Stimulated activated CD4-positive, alpha-beta T cell treated with anti-CD3 and anti-CD28 coated beads, Interleukin-2, amount 100 ng/mL, for 4 hours (primary cell): Measurements from ENCODE around the gene KLHDC3.
A peak's percentile ranks its signal among the peaks of the same experiment; 100 is the strongest.
"Not testable (repeated sequence)": the region's sequence is repeated elsewhere in the genome, so short reads cannot be mapped to it uniquely, and the experiment has no call there.

Experiments
- DNase-seq: peaks from one replicate; pipeline ENCODE4 v3.0.0-alpha.2; 2020; ENCODE audit warnings: low read depth

The KLHDC3 gene

GRCh38 chr6:43029120-43029519 lies 15.1 kb downstream of the KLHDC3 start:
- no peak for DNase-seq

- DNase-seq = no peak
These were observed 18.3 kb downstream of the KLHDC3 start for GRCh38 chr6:43032326-43032725.

GRCh38 chr6:43033496-43034189 lies 19.6 kb downstream of the KLHDC3 start:
- no peak for DNase-seq

GRCh38 chr6:43034190-43034525 lies 20.1 kb downstream of the KLHDC3 start:
- DNase-seq = no peak

GRCh38 chr6:43035495-43036194 lies 21.6 kb downstream of the KLHDC3 start:
- DNase-seq = no peak

- no peak for DNase-seq
These were observed 22.7 kb downstream of the KLHDC3 start for GRCh38 chr6:43036712-43037111.

- DNase-seq = no peak
These were observed 23.1 kb downstream of the KLHDC3 start for GRCh38 chr6:43037197-43037596.

GRCh38 chr6:43037706-43038105 lies 23.7 kb downstream of the KLHDC3 start:
- no peak for DNase-seq

GRCh38 chr6:43038727-43039126 lies 24.7 kb downstream of the KLHDC3 start:
- no peak for DNase-seq

GRCh38 chr6:43040542-43041257 lies 26.7 kb downstream of the KLHDC3 start:
- DNase-seq = no peak

GRCh38 chr6:43041475-43041874 lies 27.4 kb downstream of the KLHDC3 start:
- not testable (repeated sequence) for DNase-seq

GRCh38 chr6:43043310-43043709 lies 29.3 kb downstream of the KLHDC3 start:
- DNase-seq = no peak

GRCh38 chr6:43045371-43045930 lies 31.4 kb downstream of the KLHDC3 start:
- no peak for DNase-seq

GRCh38 chr6:43047998-43048397 lies 33.9 kb downstream of the KLHDC3 start:
- no peak for DNase-seq

- no peak for DNase-seq
These were observed 36.9 kb downstream of the KLHDC3 start for GRCh38 chr6:43050981-43051380.

- no peak for DNase-seq
These were observed 38.3 kb downstream of the KLHDC3 start for GRCh38 chr6:43052225-43052841.

GRCh38 chr6:43052842-43053544 lies 38.9 kb downstream of the KLHDC3 start:
- no peak for DNase-seq

GRCh38 chr6:43053545-43054205 lies 39.6 kb downstream of the KLHDC3 start, which contains the start of gene CUL7:
CUL7 (minus strand) TSS chr6:43053851; CDS start chr6:43052788, 1,063 bp downstream.
- DNase-seq = peak; percentile 80

- no peak for DNase-seq
These were observed 40.3 kb downstream of the KLHDC3 start for GRCh38 chr6:43054206-43054943.

GRCh38 chr6:43055966-43056365 lies 41.9 kb downstream of the KLHDC3 start:
- DNase-seq = no peak
